Glomerular endothelial cell (primary cell): ENCODE data around the gene TUBB2B. TPM values are rescaled to one million over a fixed set of nuclear protein-coding genes. Genes with fewer than 3 reads are reported as not detected.
"Not testable (repeated sequence)": the region's sequence is repeated elsewhere in the genome, so short reads cannot be mapped to it uniquely, and the experiment has no call there.

ENCODE experiments used
- DNase-seq: peaks from one replicate; pipeline ENCODE4 v3.0.0-alpha.2; 2011; ENCODE audit warnings: low read depth, low spot score; ENCODE audit errors: extremely low read depth
- total RNA-seq: library from RNA; depleted of rRNA; stranded (reverse); fragments of >200 nt; gene quantifications from 2 replicates; pipeline ENCODE4 v1.2.3, GENCODE V29; 2015

TUBB2B gene
- total RNA-seq, 1 donor from 2014 or later: 31.3 TPM

DNA sequence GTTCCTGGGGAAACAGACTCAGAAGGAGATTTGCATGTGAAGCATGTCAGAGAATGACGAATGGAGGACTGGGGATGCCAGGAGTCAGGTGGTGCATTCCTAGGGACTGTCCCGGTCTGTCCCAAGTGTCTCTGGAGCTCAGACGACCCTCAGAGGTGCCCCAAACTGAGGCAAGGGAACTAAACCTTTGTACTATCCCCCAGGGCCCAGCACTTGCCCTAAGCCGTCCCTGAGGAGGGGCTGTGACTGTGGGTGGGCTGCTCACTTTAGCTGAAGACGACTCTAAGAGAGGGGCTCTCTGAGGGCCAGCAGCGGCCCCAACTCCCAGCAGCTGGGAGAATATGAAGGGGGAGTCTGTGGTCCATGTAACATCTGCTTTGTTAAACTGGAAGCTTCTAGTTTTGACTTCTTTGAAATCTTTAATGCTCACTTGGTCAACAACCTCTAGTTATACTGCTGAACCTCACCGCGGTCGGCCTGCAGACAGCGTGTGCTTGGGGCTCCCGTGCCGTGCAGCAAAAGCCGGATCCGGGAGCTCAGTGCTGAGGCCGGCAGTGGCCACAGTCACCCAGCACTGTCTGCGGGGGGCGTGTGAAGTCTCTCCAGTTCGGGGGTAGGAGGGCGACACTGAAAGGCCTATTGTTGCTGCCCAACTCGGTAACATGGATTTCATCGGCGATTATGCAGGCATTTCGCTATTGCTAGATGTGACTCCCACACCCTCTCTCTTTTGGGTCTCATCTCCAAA is 34.2 kb downstream of the TUBB2B start:
- DNase-seq: no peak

GRCh38 chr6:3190779-3191178 is 36.7 kb downstream of the TUBB2B start:
- no peak for DNase-seq

- DNase-seq: no peak
Measured at GRCh38 chr6:3190056-3190455, 37.4 kb downstream of the TUBB2B start.

GRCh38 chr6:3189192-3189591 is 38.3 kb downstream of the TUBB2B start:
- DNase-seq: not testable (repeated sequence)

GRCh38 chr6:3188262-3188661 is 39.2 kb downstream of the TUBB2B start:
- DNase-seq: no peak

DNA sequence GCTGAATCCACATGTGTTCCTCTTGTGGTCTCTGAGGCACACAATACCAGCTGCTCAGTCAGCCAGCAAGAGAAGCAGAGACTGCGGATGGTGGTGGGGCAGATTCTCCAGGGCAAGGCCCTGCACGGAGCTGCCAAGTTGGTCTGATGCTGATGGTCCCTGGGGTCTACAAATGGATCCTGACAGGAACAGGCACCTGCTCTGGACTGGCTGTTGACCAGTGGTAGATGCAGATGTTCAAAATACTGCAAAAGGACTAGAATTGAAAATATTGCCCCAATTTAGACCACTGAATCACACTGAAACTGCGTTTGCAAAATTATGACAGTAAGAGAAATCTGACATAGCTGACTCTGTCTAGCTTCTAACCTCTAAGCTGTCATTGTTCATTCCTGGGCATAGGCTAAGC is 40.5 kb downstream of the TUBB2B start:
- no peak for DNase-seq

DNA sequence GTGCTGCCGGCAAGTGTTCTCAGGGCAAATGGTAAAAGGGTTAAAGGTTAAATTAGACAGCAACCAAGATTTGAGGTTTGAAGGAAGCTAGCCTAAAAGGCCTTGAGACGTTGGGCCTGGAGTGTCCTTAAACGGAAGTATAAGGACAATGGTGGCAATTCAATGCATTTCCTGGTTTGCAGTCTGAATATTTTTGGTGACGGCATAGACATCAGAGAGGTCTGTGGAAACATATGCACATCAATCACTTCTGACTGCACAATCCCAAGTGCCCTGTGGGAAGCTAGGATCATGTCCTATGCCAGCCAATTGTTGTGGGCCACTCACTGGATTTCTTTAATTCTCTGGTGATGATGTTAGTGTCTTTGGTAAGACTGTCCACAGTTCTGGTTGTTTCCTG is 44.4 kb downstream of the TUBB2B start:
- no peak for DNase-seq

- DNase-seq: no peak
Measured at GRCh38 chr6:3181105-3181504, 46.3 kb downstream of the TUBB2B start.

- DNase-seq: not testable (repeated sequence)
Measured at GRCh38 chr6:3179945-3180344, 47.5 kb downstream of the TUBB2B start.

GRCh38 chr6:3178666-3179065 is 48.8 kb downstream of the TUBB2B start:
- DNase-seq: not testable (repeated sequence)

GRCh38 chr6:3176562-3177355 is 50.7 kb downstream of the TUBB2B start:
- DNase-seq: no peak

GRCh38 chr6:3175715-3176402 is 51.6 kb downstream of the TUBB2B start:
- DNase-seq: no peak

Other genes with a start within 250 kb of the TUBB2B start
- gene NQO2, start 227.8 kb downstream of the TUBB2B start, total RNA-seq: 21.6 and 22.1 TPM in 2 replicates
- gene RIPK1, start 159.2 kb downstream of the TUBB2B start, total RNA-seq: 24.0 and 32.7 TPM in 2 replicates
- gene BPHL, start 108.9 kb downstream of the TUBB2B start, total RNA-seq: 18.0 and 18.3 TPM in 2 replicates
- gene TUBB2A, start 70.1 kb downstream of the TUBB2B start, total RNA-seq: 238 and 260 TPM in 2 replicates
- 30.5 and 43.3 TPM in 2 replicates for gene PSMG4, start 31.3 kb upstream of the TUBB2B start, total RNA-seq
- 15.6 and 22.2 TPM in 2 replicates for gene SLC22A23, start 229.4 kb upstream of the TUBB2B start, total RNA-seq